ENCODE results near the gene ANKS1A. TPM values are rescaled to one million over a fixed set of nuclear protein-coding genes. Genes with fewer than 3 reads are reported as not detected.

Gene ANKS1A
- total RNA-seq, 3 donors from 2014 or later (not counting 1 experiment from before 2014, with no cell fraction given) = 10.4 to 11.5 (median 10.9) TPM

DNA sequence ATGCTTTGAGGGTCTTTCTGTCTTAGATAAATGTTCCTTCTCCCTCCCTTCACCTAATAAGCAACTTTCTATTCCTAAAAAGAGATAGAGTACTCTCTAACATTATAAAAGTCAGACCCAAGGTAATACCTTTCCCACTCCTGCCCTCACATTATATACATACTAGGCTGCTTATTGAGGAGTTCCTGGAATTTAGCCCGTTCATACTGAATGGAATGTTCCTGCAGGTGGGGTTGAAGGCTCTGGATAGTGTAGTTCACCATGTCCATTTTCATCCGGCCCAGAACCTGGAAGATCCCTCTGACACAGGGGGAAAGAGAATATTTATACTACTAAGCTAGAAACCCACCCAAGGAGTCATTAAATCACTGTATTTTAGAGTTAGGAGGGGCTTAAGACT lies 231.7 kb downstream of the ANKS1A start:
- ATAC-seq = no peak
- intact Hi-C loops (cut with micrococcal nuclease) = no loop called here
- Mint-ChIP-seq H3K36me3 (no peaks in the 10 kb centered on the region), H3K27ac (no peak overlapping the region), H3K9me3 (no peaks in the 10 kb centered on the region), H3K4me3 (no peak overlapping the region), H3K4me1 (no peaks in the 10 kb centered on the region), H3K27me3 (ENCODE audit: low read depth in 2 of 2) (peaks cover 0 to 8% of the 10 kb centered on the region in 2 donors)
- Histone ChIP-seq H3K9me3 (ENCODE audit: control insufficient read depth, insufficient read depth, low read length) (peaks cover 3% of the 10 kb centered on the region), H3K4me1 (ENCODE audit: control insufficient read depth, insufficient read depth, low read length) (no peaks in the 10 kb centered on the region), H3K36me3 (ENCODE audit: control insufficient read depth, insufficient read depth, low read length) (no peaks in the 10 kb centered on the region), H3K4me3 (ENCODE audit: low read length) (no peak overlapping the region), H3K27me3 (ENCODE audit: control insufficient read depth, insufficient read depth, low read length) (no peaks in the 10 kb centered on the region), H3K27ac (ENCODE audit: low read length) (no peak overlapping the region)
- WGBS (ENCODE audit: insufficient coverage) = 83% methylated on average over 1 of the region's 2 CpGs
- no peak for DNase-seq
- TF ChIP-seq, protein P1, sequence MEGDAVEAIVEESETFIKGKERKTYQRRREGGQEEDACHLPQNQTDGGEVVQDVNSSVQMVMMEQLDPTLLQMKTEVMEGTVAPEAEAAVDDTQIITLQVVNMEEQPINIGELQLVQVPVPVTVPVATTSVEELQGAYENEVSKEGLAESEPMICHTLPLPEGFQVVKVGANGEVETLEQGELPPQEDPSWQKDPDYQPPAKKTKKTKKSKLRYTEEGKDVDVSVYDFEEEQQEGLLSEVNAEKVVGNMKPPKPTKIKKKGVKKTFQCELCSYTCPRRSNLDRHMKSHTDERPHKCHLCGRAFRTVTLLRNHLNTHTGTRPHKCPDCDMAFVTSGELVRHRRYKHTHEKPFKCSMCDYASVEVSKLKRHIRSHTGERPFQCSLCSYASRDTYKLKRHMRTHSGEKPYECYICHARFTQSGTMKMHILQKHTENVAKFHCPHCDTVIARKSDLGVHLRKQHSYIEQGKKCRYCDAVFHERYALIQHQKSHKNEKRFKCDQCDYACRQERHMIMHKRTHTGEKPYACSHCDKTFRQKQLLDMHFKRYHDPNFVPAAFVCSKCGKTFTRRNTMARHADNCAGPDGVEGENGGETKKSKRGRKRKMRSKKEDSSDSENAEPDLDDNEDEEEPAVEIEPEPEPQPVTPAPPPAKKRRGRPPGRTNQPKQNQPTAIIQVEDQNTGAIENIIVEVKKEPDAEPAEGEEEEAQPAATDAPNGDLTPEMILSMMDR (IDR thresholded peaks at IDR 0.05) = no peak

GRCh38 chr6:35124356-35124755 lies 235.3 kb downstream of the ANKS1A start:
- WGBS (ENCODE audit: insufficient coverage) = 100% methylated on average over 1 of the region's 1 CpG
- intact Hi-C loops (cut with micrococcal nuclease) = no loop called here
- no peak overlapping the region for H3K27ac Mint-ChIP-seq

DNA sequence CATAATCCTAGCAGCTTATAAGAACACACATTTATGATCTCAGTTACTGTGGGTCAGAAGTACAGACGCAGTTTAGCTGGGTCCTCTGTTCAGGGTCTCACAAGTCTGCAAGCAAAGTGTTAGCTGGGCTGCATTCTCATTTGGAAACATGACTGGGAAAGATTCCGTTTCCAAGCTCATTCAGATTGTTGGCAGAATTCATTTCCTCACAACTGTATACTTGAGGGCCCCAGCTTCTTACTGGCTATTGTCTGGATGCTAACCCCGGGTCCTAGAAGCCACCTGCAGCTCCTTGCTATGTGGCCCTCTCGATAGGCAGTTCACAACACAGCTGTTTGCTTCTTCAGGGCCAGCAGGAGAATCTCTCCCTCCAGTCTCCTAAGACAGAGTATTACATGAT lies 239.0 kb downstream of the ANKS1A start:
- no peaks in the 10 kb centered on the region for H3K36me3 ChIP-seq (ENCODE audit: control insufficient read depth, insufficient read depth, low read length)
- peaks cover 3% of the 10 kb centered on the region for H3K27me3 ChIP-seq (ENCODE audit: control insufficient read depth, insufficient read depth, low read length)
- DNase-seq (no peak), ATAC-seq (no peak)
- Mint-ChIP-seq H3K36me3 (no peaks in the 10 kb centered on the region), H3K4me3 (no peak overlapping the region), H3K4me1 (no peaks in the 10 kb centered on the region), H3K9me3 (no peaks in the 10 kb centered on the region), H3K27me3 (ENCODE audit: low read depth in 2 of 2) (peaks cover 2 to 35% of the 10 kb centered on the region in 2 donors), H3K27ac (no peak overlapping the region)
- intact Hi-C loops (cut with micrococcal nuclease) = no loop called here
- no peak overlapping the region for H3K4me3 ChIP-seq (ENCODE audit: low read length)
- 81% methylated on average over 4 of the region's 4 CpGs for WGBS (ENCODE audit: insufficient coverage)
- H3K9me3 ChIP-seq (ENCODE audit: control insufficient read depth, insufficient read depth, low read length) = peaks cover 1% of the 10 kb centered on the region
- no peak overlapping the region for H3K27ac ChIP-seq (ENCODE audit: low read length)
- no peaks in the 10 kb centered on the region for H3K4me1 ChIP-seq (ENCODE audit: control insufficient read depth, insufficient read depth, low read length)
- TF ChIP-seq, protein P1 (IDR thresholded peaks at IDR 0.05) = no peak

More at GRCh38 chr6:35124356-35124755, 235.3 kb downstream of the ANKS1A start:
- H3K27me3 ChIP-seq (ENCODE audit: control insufficient read depth, insufficient read depth, low read length) = peaks cover 3% of the 10 kb centered on the region
- no peaks in the 10 kb centered on the region for H3K9me3 Mint-ChIP-seq
- peaks cover 3% of the 10 kb centered on the region for H3K9me3 ChIP-seq (ENCODE audit: control insufficient read depth, insufficient read depth, low read length)
- H3K4me3 Mint-ChIP-seq = no peak overlapping the region
- H3K36me3 Mint-ChIP-seq = no peaks in the 10 kb centered on the region
- H3K36me3 ChIP-seq (ENCODE audit: control insufficient read depth, insufficient read depth, low read length) = no peaks in the 10 kb centered on the region
- H3K27ac ChIP-seq (ENCODE audit: low read length) = no peak overlapping the region
- H3K4me1 Mint-ChIP-seq = no peaks in the 10 kb centered on the region
- H3K27me3 Mint-ChIP-seq (ENCODE audit: low read depth in 2 of 2) = peaks cover 0 to 34% of the 10 kb centered on the region in 2 donors
- no peaks in the 10 kb centered on the region for H3K4me1 ChIP-seq (ENCODE audit: control insufficient read depth, insufficient read depth, low read length)
- no peak for DNase-seq
- H3K4me3 ChIP-seq (ENCODE audit: low read length) = no peak overlapping the region
- TF ChIP-seq, protein P1 (IDR thresholded peaks at IDR 0.05) = no peak
- ATAC-seq = no peak

- no peaks in the 10 kb centered on the region for H3K36me3 Mint-ChIP-seq
- H3K9me3 Mint-ChIP-seq = no peaks in the 10 kb centered on the region
- 79% methylated on average over 3 of the region's 3 CpGs for WGBS (ENCODE audit: insufficient coverage)
- DNase-seq (no peak), ATAC-seq (no peak)
- H3K4me3 ChIP-seq (ENCODE audit: low read length) = no peak overlapping the region
- H3K27me3 Mint-ChIP-seq (ENCODE audit: low read depth in 2 of 2) = peaks cover 2 to 35% of the 10 kb centered on the region in 2 donors
- H3K27ac ChIP-seq (ENCODE audit: low read length) = no peak overlapping the region
- no peaks in the 10 kb centered on the region for H3K4me1 ChIP-seq (ENCODE audit: control insufficient read depth, insufficient read depth, low read length)
- no peaks in the 10 kb centered on the region for H3K9me3 ChIP-seq (ENCODE audit: control insufficient read depth, insufficient read depth, low read length)
- H3K27ac Mint-ChIP-seq = no peak overlapping the region
- peaks cover 3% of the 10 kb centered on the region for H3K27me3 ChIP-seq (ENCODE audit: control insufficient read depth, insufficient read depth, low read length)
- TF ChIP-seq, protein P1 (IDR thresholded peaks at IDR 0.05) = no peak
- H3K4me1 Mint-ChIP-seq = no peaks in the 10 kb centered on the region
- H3K36me3 ChIP-seq (ENCODE audit: control insufficient read depth, insufficient read depth, low read length) = no peaks in the 10 kb centered on the region
- no peak overlapping the region for H3K4me3 Mint-ChIP-seq
- intact Hi-C loops (cut with micrococcal nuclease) = no loop called here
Observed at GRCh38 chr6:35128496-35128895, 239.4 kb downstream of the ANKS1A start.

Data from natural killer cell (primary cell).